NCI-H2196 treated with DMSO at 0.1 percent for 48 hours (cell line): ENCODE results near the gene UPF3A.
A peak's percentile ranks its signal among the peaks of the same experiment; 100 is the strongest.

ENCODE experiments used
- DNase-seq: peaks from one replicate; lab custom pipeline; 2025; ENCODE audit not compliant: unreplicated experiment; lab: John Stamatoyannopoulos, UW

The UPF3A gene

GRCh38 chr13:114303700-114304327 lies 22.4 kb downstream of the UPF3A start:
- DNase-seq = no peak

DNA sequence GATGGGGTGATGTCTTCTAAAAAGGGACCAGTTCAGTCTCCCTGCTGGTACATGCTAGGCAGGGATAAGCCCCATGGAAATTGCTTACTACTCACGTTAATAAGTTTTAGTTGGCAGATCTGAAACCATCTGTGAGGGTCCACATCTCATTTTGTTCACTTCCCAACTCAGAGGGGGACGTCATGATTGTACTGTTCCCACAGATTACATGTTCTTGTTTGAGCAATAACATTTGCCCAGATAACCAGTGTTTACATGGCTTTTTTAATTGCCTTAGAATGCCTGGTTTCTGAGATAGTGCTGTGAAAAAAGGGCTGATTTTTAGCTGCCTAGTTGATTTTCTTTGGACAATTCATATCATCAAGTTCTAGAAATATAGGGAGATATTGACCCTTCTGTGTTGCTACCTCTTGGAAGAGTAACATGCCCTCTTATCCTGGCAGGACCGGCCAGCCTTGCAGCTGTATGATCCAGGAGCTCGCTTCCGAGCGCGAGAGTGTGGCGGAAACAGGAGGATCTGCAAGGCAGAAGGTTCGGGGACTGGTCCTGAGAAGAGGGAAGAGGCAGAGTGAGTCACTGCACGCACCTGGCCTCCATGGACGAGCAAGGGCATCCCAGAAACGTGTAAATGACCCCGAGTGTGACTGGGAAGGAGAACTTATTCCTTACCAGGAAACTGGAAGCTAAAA lies 23.1 kb downstream of the UPF3A start:
- DNase-seq = no peak

- DNase-seq = no peak
These were observed 27.7 kb downstream of the UPF3A start for GRCh38 chr13:114309086-114309485.

DNA sequence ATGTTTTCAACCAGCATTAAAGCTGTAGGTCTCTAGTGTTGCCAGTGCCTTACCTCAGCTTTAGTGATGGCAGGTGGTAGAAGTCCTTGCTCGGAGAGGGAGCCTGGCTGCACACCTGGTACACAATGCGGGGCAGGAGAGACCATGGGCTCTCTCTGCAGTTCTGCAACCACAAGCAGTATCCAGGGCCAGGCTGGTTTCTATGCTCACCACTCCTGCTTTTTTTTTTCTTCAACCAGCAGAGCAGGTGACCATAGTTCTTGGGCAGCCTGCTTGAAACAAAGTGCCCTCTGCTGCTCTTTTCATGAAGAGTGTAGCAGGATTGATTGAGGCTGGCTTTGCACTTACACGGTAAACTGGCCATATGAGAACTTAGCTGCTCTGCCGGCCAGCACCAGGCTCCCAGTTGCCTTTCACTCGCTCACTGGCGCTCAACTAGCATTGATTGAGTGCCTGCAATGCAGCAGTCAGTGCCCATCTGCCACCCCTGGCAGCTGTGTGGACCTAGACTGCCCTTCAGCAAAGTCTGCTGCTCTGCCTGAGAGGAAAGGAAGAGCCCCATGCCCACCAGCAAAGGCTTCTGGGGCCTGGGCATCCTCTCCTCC lies 28.5 kb downstream of the UPF3A start:
- no peak for DNase-seq

- DNase-seq = no peak
These were observed 29.6 kb downstream of the UPF3A start for GRCh38 chr13:114310956-114311355.

DNA sequence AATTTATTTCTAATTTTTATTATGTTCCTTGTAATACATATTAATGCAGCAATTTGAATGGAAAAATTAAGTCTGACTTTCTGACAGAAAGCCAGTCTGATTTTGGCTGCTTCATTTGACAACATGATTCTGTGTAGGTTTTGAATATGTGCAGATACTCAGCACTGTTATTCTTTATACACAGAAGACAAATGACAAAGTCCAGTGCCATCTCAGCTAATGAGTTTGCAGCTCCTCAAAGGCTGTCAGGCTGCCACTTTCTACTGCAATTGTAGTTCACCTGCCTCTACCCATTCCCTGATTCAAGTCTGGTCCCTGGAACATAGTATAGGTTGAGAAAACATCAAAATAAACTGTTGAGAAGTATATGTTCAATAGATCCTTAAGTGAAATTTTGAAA lies 30.0 kb downstream of the UPF3A start:
- DNase-seq = no peak

GRCh38 chr13:114311908-114312307 lies 30.5 kb downstream of the UPF3A start:
- no peak for DNase-seq

- DNase-seq = no peak
These were observed 31.9 kb downstream of the UPF3A start for GRCh38 chr13:114313061-114313860.

GRCh38 chr13:114314074-114314912 lies 32.9 kb downstream of the UPF3A start, which contains the start of gene CHAMP1:
CHAMP1 (plus strand) TSS chr13:114314503; CDS start chr13:114323843, 9,340 bp downstream.
- peak; percentile 68 for DNase-seq

DNA sequence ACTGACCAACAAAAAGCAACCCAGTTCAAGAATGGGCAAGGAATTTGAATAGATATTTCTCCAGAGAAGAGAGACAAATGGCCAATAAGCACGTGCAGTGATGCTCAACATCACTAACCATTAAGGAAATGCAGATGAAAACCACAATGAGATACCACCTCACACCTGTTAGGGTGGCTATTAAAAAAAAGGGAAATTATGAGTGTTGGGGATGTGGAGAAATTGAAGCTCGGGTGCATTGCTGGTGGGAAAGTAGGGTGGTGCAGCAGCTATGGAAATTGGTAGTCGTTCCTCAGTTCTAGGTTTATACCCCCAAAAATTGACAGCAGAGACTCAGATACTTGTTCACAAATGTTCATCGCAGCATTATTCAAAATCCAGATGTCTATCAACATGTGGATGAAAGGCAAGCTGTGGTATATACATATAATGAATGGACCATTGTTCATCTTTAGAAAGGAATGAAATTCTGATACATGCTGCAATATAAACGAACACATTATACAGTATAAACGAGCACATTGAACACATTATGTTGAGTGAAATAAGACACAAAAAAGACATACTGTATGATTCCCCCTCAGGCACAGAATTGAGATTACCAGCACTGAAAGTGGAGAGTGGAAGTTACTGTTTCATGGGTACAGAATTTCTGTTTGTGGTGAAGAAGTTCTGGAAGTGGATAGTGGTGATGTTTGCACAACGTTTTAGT lies 33.8 kb downstream of the UPF3A start:
- DNase-seq = no peak

GRCh38 chr13:114318624-114319023 lies 37.2 kb downstream of the UPF3A start:
- DNase-seq = no peak

GRCh38 chr13:114319441-114319913 lies 38.1 kb downstream of the UPF3A start:
- no peak for DNase-seq

- DNase-seq = no peak
These were observed 38.7 kb downstream of the UPF3A start for GRCh38 chr13:114320065-114320464.

DNA sequence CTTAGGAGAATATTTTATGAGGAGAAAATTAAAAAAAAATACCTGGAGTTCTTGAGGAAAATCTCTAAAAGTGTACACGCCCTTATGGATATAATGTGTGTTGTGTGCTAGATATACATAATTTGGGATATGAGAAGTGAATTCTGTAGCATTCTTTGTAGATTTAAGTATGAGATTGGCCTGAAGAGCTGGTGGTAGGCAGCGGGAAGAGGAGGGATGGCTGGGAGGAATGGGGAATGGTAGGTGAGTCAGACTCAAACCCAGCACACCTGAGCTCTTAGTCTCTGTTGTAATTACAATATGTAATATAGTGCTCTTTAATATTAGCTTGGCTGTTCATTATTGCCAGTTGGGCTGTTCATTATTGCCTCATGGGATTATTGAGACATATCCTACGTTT lies 39.9 kb downstream of the UPF3A start:
- DNase-seq = no peak

DNA sequence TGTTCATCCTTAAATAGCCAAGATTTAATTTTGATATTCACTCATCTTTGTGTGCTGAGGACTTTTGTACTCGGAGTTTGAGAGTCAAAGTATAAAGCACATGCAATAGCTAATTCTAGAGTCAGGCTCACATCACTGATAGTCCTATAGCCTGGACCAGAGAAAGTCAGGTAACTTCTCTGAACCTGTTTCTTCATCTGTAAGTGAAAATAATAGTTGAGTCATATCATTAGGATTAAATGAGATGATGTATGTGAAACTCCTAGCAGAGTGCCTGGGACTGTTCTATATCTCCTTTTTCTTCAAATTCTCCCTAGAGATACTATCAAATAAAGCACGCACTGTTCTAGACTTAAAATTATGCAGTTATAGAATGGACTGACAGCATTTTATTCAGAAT lies 41.9 kb downstream of the UPF3A start:
- no peak for DNase-seq

DNA sequence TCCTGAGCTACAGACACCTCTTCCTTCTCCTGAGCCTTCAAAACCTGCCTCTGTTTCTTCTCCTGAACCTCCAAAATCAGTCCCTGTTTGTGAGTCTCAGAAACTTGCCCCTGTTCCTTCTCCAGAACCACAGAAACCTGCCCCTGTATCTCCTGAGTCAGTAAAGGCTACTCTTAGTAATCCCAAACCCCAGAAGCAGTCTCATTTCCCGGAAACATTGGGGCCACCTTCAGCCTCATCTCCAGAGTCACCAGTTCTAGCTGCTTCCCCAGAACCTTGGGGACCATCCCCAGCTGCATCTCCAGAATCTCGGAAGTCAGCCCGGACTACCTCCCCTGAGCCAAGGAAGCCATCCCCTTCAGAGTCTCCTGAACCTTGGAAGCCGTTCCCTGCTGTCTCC lies 42.9 kb downstream of the UPF3A start:
- no peak for DNase-seq

DNA sequence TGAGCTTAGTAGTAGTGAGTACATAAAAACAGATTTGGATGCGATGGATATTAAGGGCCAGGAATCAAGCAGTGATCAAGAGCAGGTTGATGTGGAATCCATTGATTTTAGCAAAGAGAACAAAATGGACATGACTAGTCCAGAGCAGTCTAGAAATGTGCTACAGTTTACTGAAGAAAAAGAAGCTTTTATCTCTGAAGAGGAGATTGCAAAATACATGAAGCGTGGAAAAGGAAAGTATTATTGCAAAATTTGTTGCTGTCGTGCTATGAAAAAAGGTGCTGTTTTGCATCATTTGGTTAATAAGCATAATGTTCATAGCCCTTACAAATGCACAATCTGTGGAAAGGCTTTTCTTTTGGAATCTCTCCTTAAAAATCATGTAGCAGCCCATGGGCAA lies 44.3 kb downstream of the UPF3A start:
- DNase-seq = no peak

DNA sequence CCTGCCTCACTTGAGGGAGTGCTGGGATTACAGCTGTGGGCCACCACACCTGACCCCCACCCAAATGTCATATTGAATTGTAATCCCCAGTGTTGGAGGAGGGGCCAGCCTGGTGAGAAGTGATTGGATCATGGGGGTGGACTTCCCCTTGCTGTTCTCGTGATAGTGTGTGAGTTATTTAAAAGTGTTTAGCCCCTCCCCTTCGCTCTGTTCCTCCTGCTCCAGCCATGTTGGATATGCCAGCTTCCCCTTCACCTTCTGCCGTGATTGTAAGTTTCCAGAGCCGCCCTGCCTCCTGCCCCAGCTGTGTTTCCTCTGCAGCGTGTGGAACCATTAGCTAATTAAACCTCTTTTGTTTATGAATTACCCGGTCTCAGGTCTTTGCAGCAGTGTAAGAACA lies 46.6 kb downstream of the UPF3A start:
- no peak for DNase-seq

DNA sequence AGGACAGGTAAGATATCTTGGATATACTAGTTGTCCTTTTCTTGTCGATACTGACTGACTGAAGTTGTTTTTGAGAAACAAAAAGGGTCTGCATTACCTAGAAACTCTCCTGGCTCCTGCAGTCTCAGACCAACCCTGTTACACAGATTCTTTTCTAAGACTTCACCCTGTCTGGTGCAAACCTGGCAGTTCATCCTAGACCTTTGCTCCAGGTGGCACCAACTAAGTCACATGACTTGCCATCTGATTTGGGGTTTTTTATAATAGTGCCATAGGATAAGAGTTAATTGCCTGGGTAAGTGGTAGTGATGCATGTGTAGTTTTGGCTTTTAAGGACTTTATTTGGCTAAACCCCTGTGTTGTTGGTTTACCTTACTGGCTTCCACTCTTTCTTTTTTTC lies 47.2 kb downstream of the UPF3A start:
- no peak for DNase-seq

GRCh38 chr13:114330086-114330485 lies 48.7 kb downstream of the UPF3A start:
- DNase-seq = no peak
